H1 (cell line): ENCODE data around the gene PDE1A. TPM values are rescaled to one million over a fixed set of nuclear protein-coding genes. Genes with fewer than 3 reads are reported as not detected.

ENCODE experiments used
- CTCF ChIA-PET: fragments of 300-600 bp; sonication (Branson Sonifier 250); formaldehyde crosslinking; loops from one replicate; lab custom pipeline; 2021; ENCODE audit not compliant: partially characterized antibody; lab: Charles Lee
- POLR2A ChIA-PET: fragments of 300-600 bp; sonication (Branson Sonifier 250); formaldehyde crosslinking; loops from one replicate; lab custom pipeline; 2021; ENCODE audit warnings: inconsistent platforms; ENCODE audit not compliant: partially characterized antibody; lab: Charles Lee
- DNase-seq, 2 experiments: peaks; one replicate each; pipeline versions ENCODE4 v3.0.0 to v3.0.0-alpha.2; 2010 to 2022; ENCODE audit warnings: low spot score in 2 of 2, low read depth in 1 of 2, mixed read lengths in 1 of 2
- FAIRE-seq: peaks from 2 replicates; lab custom pipeline; 2011; peaks lifted over from hg19 to GRCh38; lab: Jason Lieb, UNC
- H2AFZ ChIP-seq: 2 replicates; pipeline ENCODE4 v1.8.1; 2012; ENCODE audit warnings: low read length, inconsistent platforms
- H2AK5ac ChIP-seq: 2 replicates; pipeline ENCODE4 v1.6.1; 2013; ENCODE audit warnings: low read depth, low read length
- H2BK120ac ChIP-seq: replicated peaks from 2 replicates; pipeline ENCODE3; 2013; ENCODE audit warnings: low read depth, low read length, inconsistent platforms
- H2BK12ac ChIP-seq: 2 replicates; pipeline ENCODE4 v1.6.1; 2013; ENCODE audit warnings: low read depth, low read length
- H2BK15ac ChIP-seq: 2 replicates; pipeline ENCODE4 v1.6.1; 2013; ENCODE audit warnings: low read length
- H2BK20ac ChIP-seq: 2 replicates; pipeline ENCODE4 v1.6.1; 2013; ENCODE audit warnings: low read length
- H2BK5ac ChIP-seq: 2 replicates; pipeline ENCODE4 v1.6.1; 2013; ENCODE audit warnings: low read depth, low read length
- H3K14ac ChIP-seq: 2 replicates; pipeline ENCODE4 v1.6.1; 2013; ENCODE audit warnings: inconsistent platforms; ENCODE audit not compliant: insufficient read length
- H3K18ac ChIP-seq: 2 replicates; pipeline ENCODE4 v1.6.1; 2013; ENCODE audit warnings: low read length; ENCODE audit errors: extremely low read depth
- H3K23ac ChIP-seq: 2 replicates; pipeline ENCODE4 v1.6.1; 2013; ENCODE audit warnings: inconsistent platforms; ENCODE audit not compliant: insufficient read length
- H3K23me2 ChIP-seq: 2 replicates; pipeline ENCODE4 v1.6.1; 2013; ENCODE audit warnings: low read depth, low read length
- H3K27ac ChIP-seq: 2 replicates; pipeline ENCODE4 v1.6.1; 2011; ENCODE audit warnings: low read depth, low read length, inconsistent platforms
- H3K27me3 ChIP-seq, 4 experiments: replicated peaks in 1 of 4; 1 replicate in 1 of 4; 2 replicates in 3 of 4; pipeline versions ENCODE4 v1.6.1 to v1.8.1; 2011 to 2013; ENCODE audit warnings: low read length in 3 of 4, mild to moderate bottlenecking in 3 of 4, inconsistent platforms in 2 of 4, mixed read lengths in 2 of 4, moderate library complexity in 1 of 4; ENCODE audit not compliant: control insufficient read depth in 3 of 4, insufficient read depth in 3 of 4; ENCODE audit errors: extremely low read depth in 1 of 4
- H3K36me3 ChIP-seq, 4 experiments: 2 replicates each; pipeline versions ENCODE4 v1.6.1 to v1.8.1; 2011 to 2013; ENCODE audit warnings: mild to moderate bottlenecking in 4 of 4, low read length in 3 of 4, moderate library complexity in 2 of 4, control low read depth in 1 of 4, inconsistent platforms in 1 of 4; ENCODE audit not compliant: insufficient read depth in 4 of 4, control insufficient read depth in 2 of 4
- H3K4ac ChIP-seq: replicated peaks from 2 replicates; pipeline ENCODE3; 2013; ENCODE audit warnings: low read length, low read depth, mixed read lengths, inconsistent platforms; ENCODE audit not compliant: insufficient read length
- H3K4me1 ChIP-seq, 4 experiments: replicated peaks in 1 of 4; 1 replicate in 1 of 4; 2 replicates in 3 of 4; pipeline versions ENCODE4 v1.6.1 to v1.8.1; 2011 to 2013; ENCODE audit warnings: low read length in 3 of 4, inconsistent platforms in 2 of 4, mixed read lengths in 1 of 4; ENCODE audit not compliant: insufficient read depth in 4 of 4, control insufficient read depth in 3 of 4
- H3K4me2 ChIP-seq, 2 experiments: 2 replicates each; pipeline versions ENCODE4 v1.6.1 to v1.8.1; 2011 to 2013; ENCODE audit warnings: low read depth in 2 of 2, low read length in 2 of 2, control low read depth in 1 of 2, inconsistent platforms in 1 of 2, mild to moderate bottlenecking in 1 of 2; ENCODE audit not compliant: insufficient read depth in 1 of 2
- H3K4me3 ChIP-seq, 4 experiments: fragments of 200-600, 300-600 bp in 1 of 4; sonication (generic), shearing (Covaris generic), sonication (Bioruptor Twin) in 1 of 4; 2 replicates each; pipeline versions ENCODE4 v1.5.1 to v1.8.1; 2011 to 2016; ENCODE audit warnings: low read length in 4 of 4, low read depth in 3 of 4, control low read depth in 2 of 4, inconsistent platforms in 2 of 4, mild to moderate bottlenecking in 2 of 4, mixed read lengths in 1 of 4, moderate library complexity in 1 of 4; ENCODE audit not compliant: insufficient read depth in 2 of 4; ENCODE audit errors: extremely low read depth in 1 of 4
- H3K56ac ChIP-seq: replicated peaks from 2 replicates; pipeline ENCODE3; 2013; ENCODE audit warnings: low read depth, mild to moderate bottlenecking, mixed read lengths, low read length, inconsistent platforms; ENCODE audit not compliant: insufficient read length
- H3K79me1 ChIP-seq: 2 replicates; pipeline ENCODE4 v1.6.1; 2013; ENCODE audit warnings: low read depth, low read length, control low read depth
- H3K79me2 ChIP-seq, 2 experiments: 2 replicates each; pipeline versions ENCODE4 v1.6.1 to v1.8.1; 2012 to 2013; ENCODE audit warnings: low read length in 2 of 2, mild to moderate bottlenecking in 2 of 2, inconsistent platforms in 1 of 2; ENCODE audit not compliant: insufficient read depth in 2 of 2, control insufficient read depth in 1 of 2
- H3K9ac ChIP-seq, 4 experiments: replicated peaks in 1 of 4; 1 replicate in 1 of 4; 2 replicates in 3 of 4; pipeline versions ENCODE4 v1.6.1 to v1.8.1; 2011 to 2013; ENCODE audit warnings: low read depth in 3 of 4, low read length in 3 of 4, control low read depth in 2 of 4, mild to moderate bottlenecking in 2 of 4, moderate library complexity in 2 of 4, inconsistent platforms in 1 of 4; ENCODE audit errors: extremely low read depth in 1 of 4
- H3K9me3 ChIP-seq, 2 experiments: 2 replicates each; pipeline versions ENCODE4 v1.6.1 to v1.8.1; 2012 to 2013; ENCODE audit warnings: mild to moderate bottlenecking in 2 of 2, moderate library complexity in 2 of 2, control low read depth in 1 of 2, inconsistent platforms in 1 of 2, low read depth in 1 of 2, low read length in 1 of 2, mixed read lengths in 1 of 2; ENCODE audit not compliant: insufficient read depth in 2 of 2
- H4K20me1 ChIP-seq, 2 experiments: replicated peaks in 1 of 2; 2 replicates each; pipeline versions ENCODE3 to v1.8.1; 2011 to 2013; ENCODE audit warnings: inconsistent platforms in 2 of 2, low read length in 2 of 2, mild to moderate bottlenecking in 1 of 2; ENCODE audit not compliant: insufficient read depth in 2 of 2, control insufficient read depth in 1 of 2
- H4K5ac ChIP-seq: 2 replicates; pipeline ENCODE4 v1.6.1; 2013; ENCODE audit warnings: low read length, low read depth, mixed read lengths, inconsistent platforms; ENCODE audit not compliant: insufficient read length
- H4K8ac ChIP-seq: 2 replicates; pipeline ENCODE4 v1.8.0; 2013; ENCODE audit warnings: mild to moderate bottlenecking, moderate library complexity, low read length, inconsistent platforms; ENCODE audit not compliant: insufficient read depth; ENCODE audit errors: extremely low read depth
- H4K91ac ChIP-seq: replicated peaks from 2 replicates; pipeline ENCODE3; 2013; ENCODE audit warnings: low read length, mixed read lengths, inconsistent platforms; ENCODE audit not compliant: insufficient read length
- BACH1 ChIP-seq: IDR thresholded peaks from 2 replicates; pipeline ENCODE4 v1.6.1; 2012; ENCODE audit warnings: low read length, improper control_type of control experiment
- EZH2 ChIP-seq: fragments of 200-600 bp; sonication (generic); IDR thresholded peaks from 2 replicates; pipeline ENCODE4 v1.7.1; 2012; ENCODE audit warnings: low read depth, mild to moderate bottlenecking, moderate library complexity, low read length, inconsistent platforms; ENCODE audit not compliant: severe bottlenecking
- GABPA ChIP-seq: IDR thresholded peaks from 2 replicates; pipeline ENCODE4 v1.6.1; 2011; ENCODE audit warnings: mild to moderate bottlenecking, low read length, moderate library complexity, borderline replicate concordance; ENCODE audit not compliant: insufficient read depth
- HDAC2 ChIP-seq, 2 experiments: fragments of 300-600 bp in 1 of 2; sonication (generic) in 1 of 2; IDR thresholded peaks; 2 replicates each; pipeline ENCODE4 v1.6.1; 2011 to 2012; ENCODE audit warnings: low read depth in 2 of 2, low read length in 2 of 2, mild to moderate bottlenecking in 2 of 2, moderate library complexity in 2 of 2, borderline replicate concordance in 1 of 2, inconsistent platforms in 1 of 2
- JUN ChIP-seq: IDR thresholded peaks from 2 replicates; pipeline ENCODE4 v1.6.1; 2011; ENCODE audit warnings: low read depth, mild to moderate bottlenecking, improper control_type of control experiment, low read length
- KDM1A ChIP-seq: fragments of 200-600, 300-600 bp; sonication (generic); IDR thresholded peaks from 2 replicates; pipeline ENCODE4 v1.7.1; 2016; ENCODE audit warnings: mild to moderate bottlenecking, low read length, borderline replicate concordance
- KDM5A ChIP-seq: fragments of 200-600 bp; IDR thresholded peaks from 2 replicates; pipeline ENCODE4 v1.7.1; 2012; ENCODE audit warnings: mild to moderate bottlenecking, low read length, inconsistent platforms, mixed read lengths
- MAFK ChIP-seq: IDR thresholded peaks from 2 replicates; pipeline ENCODE4 v1.6.1; 2012; ENCODE audit warnings: low read depth, mild to moderate bottlenecking, improper control_type of control experiment, low read length
- NANOG ChIP-seq: IDR thresholded peaks from 2 replicates; pipeline ENCODE4 v1.6.1; 2011; ENCODE audit warnings: low read length, low read depth, mild to moderate bottlenecking, inconsistent platforms; ENCODE audit not compliant: insufficient read depth, poor library complexity, severe bottlenecking
- POLR2A ChIP-seq, 2 experiments: IDR thresholded peaks; 1 replicate in 1 of 2; 2 replicates in 1 of 2; pipeline ENCODE4 v1.6.1; 2011; ENCODE audit warnings: low read depth in 2 of 2, low read length in 2 of 2, mild to moderate bottlenecking in 2 of 2; ENCODE audit errors: control extremely low read depth in 1 of 2
- SIN3A ChIP-seq, 2 experiments: IDR thresholded peaks in 1 of 2; conservative IDR thresholded peaks in 1 of 2; 2 replicates each; pipeline ENCODE4 v1.6.1; 2011 to 2012; ENCODE audit warnings: low read length in 2 of 2, improper control_type of control experiment in 1 of 2, low read depth in 1 of 2, mild to moderate bottlenecking in 1 of 2
- SP4 ChIP-seq: IDR thresholded peaks from 2 replicates; pipeline ENCODE4 v1.6.1; 2012; ENCODE audit warnings: low read length, inconsistent platforms
- SRF ChIP-seq: IDR thresholded peaks from 2 replicates; pipeline ENCODE4 v1.6.1; 2011; ENCODE audit warnings: mild to moderate bottlenecking, low read depth, low read length, moderate library complexity
- WGBS, 2 experiments: shearing (Covaris generic) in 1 of 2; methylation state at CpG; one replicate each; pipeline versions ENCODE4 v1.1.6 to v1.1.7; 2013 to 2015; ENCODE audit warnings: low lambda C conversion rate in 2 of 2, mixed read lengths in 2 of 2, inconsistent platforms in 1 of 2, low coverage in 1 of 2, missing lambda C conversion rate in 1 of 2; ENCODE audit not compliant: insufficient replicate concordance in 2 of 2, insufficient coverage in 1 of 2, insufficient read length in 1 of 2; ENCODE audit errors: extremely low coverage in 1 of 2, missing lambda C conversion rate in 1 of 2; 5-methylcytosine and 5-hydroxymethylcytosine counted together
- polyA plus RNA-seq, 7 experiments: library from polyadenylated mRNA; depleted of rRNA in 3 of 7; stranded (reverse) in 5 of 7; unstranded in 2 of 7; fragments of >200 nt in 5 of 7; fragments of 200-250 nt in 2 of 7; gene quantifications; 1 replicate in 5 of 7; 2 replicates in 1 of 7; 4 replicates in 1 of 7; pipeline versions ENCODE4 v1.2.1 to v1.2.3, GENCODE V29; 2011 to 2013; ENCODE audit warnings: missing spikeins in 2 of 7, mixed read lengths in 2 of 7
- total RNA-seq: library from RNA; stranded (reverse); fragmentation: NEBNext Ultra II Directional; extraction: Animal tissue kit (Norgen Biotek cat#: 25700); gene quantifications from 2 replicates; pipeline ENCODE4 v1.2.1, GENCODE V29; 2021
- TF ChIP-seq, protein P1 (sequence below): IDR thresholded peaks from 2 replicates; pipeline ENCODE4 v1.6.1; 2012; ENCODE audit warnings: inconsistent platforms

The PDE1A gene
- total and polyA plus RNA-seq, 2 of the 8 experiments (the other 6 are each of a cell fraction or from before 2014, with no cell fraction given) = 0.34 TPM; not detected in 1

GRCh38 chr2:182265718-182266117, 161.1 kb downstream of the PDE1A start:
- Histone ChIP-seq H3K23ac (no peak overlapping the region), H4K5ac (no peak overlapping the region), H3K9ac (no peak overlapping the region; a peak in 1 of 7 replicates), H2BK12ac (no peak overlapping the region), H3K36me3 (no peaks in the 10 kb centered on the region), H2BK15ac (no peak overlapping the region), H3K56ac (no peak overlapping the region), H2BK120ac (no peak overlapping the region), H4K8ac (no peak overlapping the region), H4K20me1 (no peaks in the 10 kb centered on the region), H3K79me1 (no peaks in the 10 kb centered on the region), H3K9me3 (no peaks in the 10 kb centered on the region), H2AK5ac (no peak overlapping the region), H3K18ac (no peak overlapping the region), H3K4me3 (no peak overlapping the region), H3K4ac (no peak overlapping the region), H3K4me2 (no peak overlapping the region), H3K23me2 (peaks cover 2% of the 10 kb centered on the region; the same call in 1 of the 2 replicates), H2AFZ (no peak overlapping the region), H3K14ac (no peak overlapping the region), H2BK5ac (no peak overlapping the region), H3K27me3 (no peaks in the 10 kb centered on the region), H4K91ac (no peak overlapping the region), H3K79me2 (no peaks in the 10 kb centered on the region), H3K27ac (no peak overlapping the region), H2BK20ac (no peak overlapping the region), H3K4me1 (no peaks in the 10 kb centered on the region)
- POLR2A ChIA-PET = no interaction called here
- CTCF ChIA-PET = interaction anchor here (1.4 kb wide), 1 partner anchor 74 kb away, joined by 4 read pairs; no protein-coding TSS in a partner anchor
- WGBS, 2 experiments = 81% methylated on average over 3 of the region's 3 CpGs; no CpG with 5 or more reads in 1 of the 2 experiments
- FAIRE-seq (no peak), DNase-seq (no peak)
- TF ChIP-seq GABPA = no peak
- no peak for TF ChIP-seq KDM5A
- TF ChIP-seq BACH1 = no peak
- TF ChIP-seq MAFK = no peak
- no peak for TF ChIP-seq SRF
- TF ChIP-seq NANOG = no peak
- TF ChIP-seq, protein P1, sequence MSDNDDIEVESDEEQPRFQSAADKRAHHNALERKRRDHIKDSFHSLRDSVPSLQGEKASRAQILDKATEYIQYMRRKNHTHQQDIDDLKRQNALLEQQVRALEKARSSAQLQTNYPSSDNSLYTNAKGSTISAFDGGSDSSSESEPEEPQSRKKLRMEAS = no peak
- TF ChIP-seq SIN3A (conservative IDR thresholded peaks at IDR 0.05 in 1 of 2, IDR thresholded peaks at IDR 0.05 in 1 of 2; ENCODE audit: low read depth in 1 of 2, low read length in 2 of 2) = no peak
- TF ChIP-seq EZH2 = no peak
- no peak for TF ChIP-seq HDAC2 (IDR thresholded peaks at IDR 0.05; ENCODE audit: borderline replicate concordance in 1 of 2, low read depth in 2 of 2, low read length in 2 of 2)
- TF ChIP-seq JUN = no peak
- no peak for TF ChIP-seq POLR2A (IDR thresholded peaks at IDR 0.05; ENCODE audit: control extremely low read depth in 1 of 2, low read depth in 2 of 2, low read length in 2 of 2)
- no peak for TF ChIP-seq KDM1A
- TF ChIP-seq SP4 = no peak
